ENCODE data around the gene SNAP91.

Gene SNAP91

GRCh38 chr6:83510791-83511190 is 198.1 kb downstream of the SNAP91 start:
- CTCF ChIA-PET = interaction anchor here (0.9 to 8.2 kb wide), 19 partner anchors 6 to 443 kb away, joined by 3 to 488 read pairs (median 7); partner anchors contain the start of genes DOP1A, ME1 and UBE3D
- no peak for DNase-seq (ENCODE audit: low read depth, low spot score)
- POLR2A ChIA-PET = no interaction called here
- TF ChIP-seq CTCF (IDR thresholded peaks at IDR 0.05; ENCODE audit: insufficient read depth, low read length, missing control alignments) = no peak
- no peak overlapping the region for H3K4me3 ChIP-seq (ENCODE audit: low read depth, low read length)

- H3K4me3 ChIP-seq (ENCODE audit: low read depth, low read length) = no peak overlapping the region
- CTCF ChIA-PET = interaction anchor here (2.1 to 8.2 kb wide), 5 partner anchors 9 to 442 kb away, joined by 6 to 488 read pairs (median 305); partner anchors contain the start of genes DOP1A, ME1 and UBE3D
- no peak for DNase-seq (ENCODE audit: low read depth, low spot score)
- POLR2A ChIA-PET = no interaction called here
- TF ChIP-seq CTCF (IDR thresholded peaks at IDR 0.05; ENCODE audit: insufficient read depth, low read length, missing control alignments) = no peak
These were observed 199.5 kb downstream of the SNAP91 start for GRCh38 chr6:83509441-83509840.

DNA sequence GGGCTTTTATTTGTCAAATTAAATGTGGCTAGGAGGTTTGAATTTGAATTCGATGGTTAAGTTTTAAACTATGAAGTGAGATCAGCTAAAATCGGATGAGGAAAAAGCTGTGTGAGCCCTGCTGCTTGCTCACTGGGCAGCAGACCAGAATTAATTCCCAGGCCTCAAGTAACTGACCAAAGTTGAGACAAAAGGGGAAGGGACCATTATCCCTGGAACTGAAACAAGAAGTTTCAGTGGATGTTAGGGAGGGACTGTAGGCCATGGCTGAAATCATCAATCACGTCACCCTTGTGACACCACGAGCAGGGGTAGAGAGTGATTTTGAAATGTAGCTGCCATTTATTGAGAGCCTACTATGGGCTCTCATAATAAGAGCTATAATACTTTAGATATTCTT is 203.5 kb downstream of the SNAP91 start:
- ChIA-PET CTCF (interaction anchor here (1.0 to 6.4 kb wide), 5 partner anchors 8 to 439 kb away, joined by 3 to 60 read pairs (median 20); partner anchors contain the start of genes DOP1A, PRSS35 and UBE3D), POLR2A (no interaction called here)
- no peak overlapping the region for H3K4me3 ChIP-seq (ENCODE audit: low read depth, low read length)
- DNase-seq (ENCODE audit: low read depth, low spot score) = no peak
- no peak for TF ChIP-seq CTCF (IDR thresholded peaks at IDR 0.05; ENCODE audit: insufficient read depth, low read length, missing control alignments)

Data from AG04449 (cell line).